NCI-H748 (cell line): ENCODE data around the gene PSAT1.
A peak's percentile ranks its signal among the peaks of the same experiment; 100 is the strongest.

Experiments used
- DNase-seq: peaks from one replicate; lab custom pipeline; 2025; ENCODE audit not compliant: unreplicated experiment; lab: John Stamatoyannopoulos, UW

Gene PSAT1

DNA sequence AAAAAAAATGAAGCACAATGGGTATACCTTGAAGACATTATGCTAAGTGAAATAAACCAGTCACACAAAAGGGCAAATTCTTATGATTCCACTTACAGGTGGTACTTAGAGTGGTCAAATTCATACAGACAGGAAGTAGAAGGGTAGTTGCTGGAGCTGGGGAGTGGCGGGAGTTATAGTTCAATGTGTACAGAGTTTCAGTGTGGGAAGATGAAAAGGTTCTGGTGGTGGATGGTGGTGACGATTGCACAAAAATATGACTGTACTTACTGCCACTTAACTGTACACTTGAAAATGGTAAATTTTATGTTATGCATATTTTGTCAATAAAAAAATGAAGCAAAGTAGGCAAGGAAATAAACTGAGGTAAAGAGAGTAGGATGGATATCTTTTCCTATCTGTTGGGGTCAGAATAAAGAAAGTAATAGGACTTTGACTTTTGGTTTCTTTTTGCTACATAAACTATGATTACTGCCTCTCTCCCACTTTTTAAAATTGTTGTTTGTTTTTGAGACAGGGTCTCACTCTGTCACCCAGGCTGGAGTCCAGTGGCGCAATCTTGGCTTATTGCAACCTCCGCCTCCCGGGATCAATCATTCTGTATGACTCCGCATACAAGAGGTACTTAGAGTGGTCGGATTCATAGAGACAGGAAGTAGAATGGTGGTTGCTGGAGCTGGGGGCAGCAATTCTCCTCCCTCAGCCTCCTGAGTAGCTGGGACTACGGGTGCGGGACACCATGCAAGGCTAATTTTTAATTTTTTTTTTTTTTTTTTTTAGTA lies 4.0 kb upstream of the PSAT1 start:
- no peak for DNase-seq

DNA sequence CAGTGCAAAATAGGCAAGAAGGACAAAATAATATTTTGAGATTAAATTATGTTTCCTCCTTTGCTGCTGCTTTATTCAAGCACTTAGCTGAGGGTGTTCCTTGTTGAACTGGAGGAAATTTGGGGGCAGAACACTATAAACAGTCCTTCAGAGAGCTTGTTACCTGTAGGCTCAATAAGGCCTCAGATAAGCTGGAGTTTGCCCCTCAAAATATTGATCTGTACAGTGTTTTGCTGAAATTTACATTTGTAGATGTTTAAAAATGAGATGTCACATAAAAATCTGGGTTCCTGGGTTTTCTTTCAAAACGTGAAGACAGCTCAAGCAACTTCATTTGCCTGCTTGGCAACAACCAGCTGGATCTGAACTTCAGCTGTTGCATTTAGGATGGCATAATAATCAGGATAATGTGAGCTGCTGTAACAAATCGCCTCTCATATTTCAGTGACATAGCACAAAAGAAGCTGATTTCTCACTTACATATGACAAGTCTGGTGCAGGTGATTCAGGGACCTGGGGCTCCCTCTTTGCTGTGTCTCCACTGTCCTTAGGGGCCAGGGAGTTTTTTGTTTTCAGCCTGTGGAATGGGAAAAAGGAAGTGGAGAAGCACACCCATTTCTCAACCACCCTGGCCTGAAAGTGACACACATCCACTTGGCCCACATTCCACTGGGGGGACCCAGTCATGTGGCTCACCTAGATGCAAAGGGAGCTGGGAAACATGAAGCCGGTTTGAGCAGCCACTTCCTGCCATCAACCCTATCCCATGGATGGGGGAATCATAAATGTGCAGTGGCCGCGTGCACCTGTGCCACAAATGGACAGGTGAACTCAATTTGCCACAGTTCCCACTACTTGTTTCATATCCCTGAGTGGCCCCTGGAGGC lies 2.4 kb upstream of the PSAT1 start:
- no peak for DNase-seq

DNA sequence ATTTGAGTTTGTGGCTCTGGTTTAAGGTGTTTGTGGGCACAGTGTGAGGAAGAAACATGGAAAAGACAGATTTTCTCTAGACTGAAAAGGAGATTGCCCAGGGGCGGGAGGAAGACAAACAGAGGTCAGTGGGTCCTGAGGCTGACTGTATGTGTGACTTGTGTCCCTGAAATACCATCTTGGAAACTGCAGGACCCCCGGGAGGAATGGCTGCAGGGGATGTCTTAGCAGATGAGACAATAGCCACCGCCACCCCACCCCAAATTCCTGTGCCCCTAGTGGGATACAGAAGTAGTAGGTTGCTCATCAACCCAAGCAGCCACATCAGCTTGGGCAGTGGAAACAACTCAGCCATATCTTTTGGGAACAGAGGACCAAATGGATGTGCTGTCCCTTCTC lies 1.7 kb upstream of the PSAT1 start:
- DNase-seq: no peak

DNA sequence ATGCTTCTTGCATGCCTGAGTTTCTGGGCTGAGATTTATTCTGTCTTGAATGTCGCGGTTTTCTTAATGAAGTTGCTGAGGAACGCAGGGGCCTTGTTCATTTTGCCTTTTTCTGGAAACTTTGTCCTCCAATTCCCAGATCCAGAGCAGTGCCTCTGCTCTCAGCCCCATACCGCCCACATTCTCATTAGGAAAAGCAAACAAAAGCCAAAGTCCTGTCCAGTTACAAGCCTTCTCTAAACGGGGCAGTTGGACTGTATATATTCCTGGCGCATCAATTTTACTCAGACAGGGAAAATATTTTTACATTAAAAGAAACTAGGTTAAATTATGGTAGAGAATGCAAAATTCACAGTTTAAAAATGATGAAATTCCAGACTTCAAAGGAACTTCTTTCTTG lies 1.2 kb upstream of the PSAT1 start:
- no peak for DNase-seq

DNA sequence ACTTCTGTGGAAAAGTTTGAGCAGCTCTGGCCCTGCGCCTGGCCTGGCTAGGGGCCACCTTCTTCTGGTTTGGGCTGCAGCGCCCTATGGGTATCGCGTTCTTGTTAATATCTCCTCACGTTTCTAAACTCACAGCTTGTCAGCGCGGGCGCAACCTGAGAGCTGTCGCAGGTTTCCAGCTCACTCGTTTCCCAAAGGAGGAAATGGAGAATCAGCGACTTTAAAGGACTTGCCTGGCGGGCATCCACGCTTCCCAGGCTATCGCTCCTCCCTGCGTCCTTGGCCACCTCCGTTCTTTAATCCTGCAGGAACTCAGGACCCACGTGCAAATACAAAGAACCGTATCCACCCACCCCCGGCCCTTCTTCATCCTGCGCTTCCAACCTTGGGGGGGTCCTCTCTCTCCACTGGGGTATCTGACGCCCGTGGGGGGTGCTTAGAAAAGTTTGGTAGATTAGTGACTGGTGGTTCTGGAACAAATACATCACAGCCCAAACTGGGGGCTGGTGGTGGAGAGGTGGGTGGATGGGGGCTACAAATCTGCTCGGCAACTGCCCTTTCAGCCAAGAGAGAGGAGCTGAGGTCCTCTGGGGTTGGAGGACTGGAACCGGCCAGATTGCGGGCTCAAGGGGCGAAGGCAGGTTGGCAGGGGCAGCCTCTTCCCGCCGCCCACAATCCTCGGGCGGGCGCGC lies 578 bp upstream of the PSAT1 start:
- peak; percentile 79 for DNase-seq

DNA sequence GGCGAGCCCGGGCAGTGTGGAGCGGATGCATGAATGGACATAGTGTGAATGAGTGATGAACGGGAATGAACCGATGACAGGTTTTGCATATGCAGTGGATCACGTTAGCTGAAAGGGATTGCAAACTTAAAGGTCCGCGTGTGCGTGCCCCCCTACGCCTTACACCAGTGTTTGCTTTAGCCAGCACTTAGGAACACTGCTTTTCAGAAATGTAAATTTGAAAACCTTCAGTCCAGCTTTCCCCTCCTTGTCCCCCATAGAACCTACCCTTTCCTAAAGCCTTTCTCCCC lies 692 bp downstream of the PSAT1 start:
- DNase-seq: no peak

DNA sequence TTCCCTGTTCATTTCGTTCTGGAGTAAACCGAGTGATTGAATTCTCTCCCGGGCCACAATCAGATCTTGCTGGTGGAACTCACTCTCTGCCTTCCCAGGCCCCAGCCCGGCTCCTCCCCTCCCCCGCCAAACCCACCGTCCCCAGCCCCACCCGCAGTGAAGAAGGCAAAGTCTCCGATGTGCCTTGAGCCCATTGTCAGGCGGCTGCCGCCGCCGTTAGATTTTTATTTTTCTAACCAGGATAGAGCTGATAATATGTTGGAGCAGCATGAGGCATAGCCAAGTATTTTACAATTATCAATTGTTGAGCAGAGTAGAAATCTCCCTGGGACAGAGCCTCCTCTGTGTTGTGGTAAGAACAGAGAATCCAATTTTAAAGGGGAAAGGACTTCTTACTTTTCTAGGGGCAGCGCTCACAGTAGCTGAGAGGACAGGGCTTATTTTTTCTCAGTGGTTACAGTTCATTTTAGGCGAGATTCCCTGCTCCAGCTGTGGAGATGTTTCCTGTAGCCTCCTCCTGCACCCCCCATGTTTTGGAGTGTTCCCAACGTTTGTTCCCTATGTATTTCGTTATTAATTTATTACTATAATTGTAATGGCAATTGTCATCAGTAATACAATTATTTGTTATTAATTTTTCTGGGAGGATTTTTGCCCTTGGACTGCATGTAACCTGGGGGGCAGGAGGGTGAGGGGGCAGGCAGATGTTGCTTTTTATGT lies 1.3 kb downstream of the PSAT1 start:
- DNase-seq: peak; percentile 31

DNA sequence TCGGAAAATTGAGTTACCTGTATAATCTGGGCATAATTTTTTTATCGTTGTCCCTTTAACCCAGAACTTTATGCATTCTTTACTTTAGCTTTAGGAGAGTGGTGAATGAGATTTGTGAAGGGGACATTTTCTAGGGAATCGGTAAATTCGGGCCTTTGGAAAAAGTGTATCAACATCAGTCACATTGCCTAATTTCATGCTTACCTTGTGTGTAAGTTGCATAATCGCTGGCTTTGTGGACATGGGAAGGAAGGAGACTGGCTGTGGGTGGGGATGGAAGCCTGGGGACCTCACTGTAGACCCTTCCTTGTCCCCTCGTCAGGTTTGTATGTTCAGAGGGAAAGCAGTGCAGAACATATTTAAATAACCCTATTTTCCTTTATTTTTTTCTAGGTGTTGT lies 3.3 kb downstream of the PSAT1 start:
- no peak for DNase-seq

DNA sequence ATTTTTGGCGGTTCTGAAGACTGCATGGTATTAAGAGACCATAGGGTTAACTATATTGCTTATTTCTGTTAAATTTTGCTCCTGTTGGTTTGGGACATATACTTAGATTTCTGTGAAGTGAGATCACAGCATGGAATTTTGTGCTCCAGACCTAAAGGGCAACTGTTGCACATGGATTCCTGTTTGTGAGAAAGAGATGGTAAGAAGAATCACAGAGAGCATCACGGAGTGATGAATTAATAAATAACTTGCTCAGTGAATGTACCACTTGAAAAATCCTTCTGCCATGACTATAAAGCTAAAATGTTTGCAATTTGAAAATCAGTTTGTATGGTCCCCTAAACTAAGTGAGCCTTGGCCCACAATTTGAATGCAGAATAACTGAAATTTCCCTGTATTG lies 4.5 kb downstream of the PSAT1 start:
- no peak for DNase-seq

DNA sequence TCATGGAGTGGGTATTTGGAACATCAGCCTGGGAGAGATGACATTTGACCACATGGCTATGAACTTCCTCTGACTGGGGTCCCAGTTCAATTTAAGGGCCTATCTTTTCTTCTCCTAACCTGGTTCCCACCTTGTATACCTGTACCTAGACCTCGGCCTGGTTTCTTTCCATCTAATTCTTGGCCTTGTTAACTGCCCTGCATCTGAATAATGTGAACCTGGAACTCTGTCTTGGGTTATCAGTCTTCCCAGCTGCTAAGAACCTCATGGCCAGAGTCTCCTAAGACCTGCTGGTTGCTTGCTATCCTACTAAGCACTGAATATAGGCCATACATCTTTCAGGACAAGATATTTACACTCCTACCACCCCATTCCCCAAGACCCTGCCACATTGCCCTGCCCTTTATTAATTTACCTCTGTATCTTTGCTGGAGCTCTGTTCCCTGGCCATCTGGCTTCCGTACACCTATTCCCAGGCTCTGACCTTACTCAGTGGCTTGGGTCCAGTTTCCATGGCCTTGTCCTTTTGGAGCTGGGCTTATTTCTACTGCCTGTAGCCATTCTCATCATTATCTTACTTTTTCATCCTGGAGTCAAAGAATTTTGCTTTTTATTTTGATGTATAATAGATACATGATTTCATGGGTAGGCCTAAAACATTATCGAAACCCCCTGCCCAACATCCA lies 6.6 kb downstream of the PSAT1 start:
- DNase-seq: no peak

DNA sequence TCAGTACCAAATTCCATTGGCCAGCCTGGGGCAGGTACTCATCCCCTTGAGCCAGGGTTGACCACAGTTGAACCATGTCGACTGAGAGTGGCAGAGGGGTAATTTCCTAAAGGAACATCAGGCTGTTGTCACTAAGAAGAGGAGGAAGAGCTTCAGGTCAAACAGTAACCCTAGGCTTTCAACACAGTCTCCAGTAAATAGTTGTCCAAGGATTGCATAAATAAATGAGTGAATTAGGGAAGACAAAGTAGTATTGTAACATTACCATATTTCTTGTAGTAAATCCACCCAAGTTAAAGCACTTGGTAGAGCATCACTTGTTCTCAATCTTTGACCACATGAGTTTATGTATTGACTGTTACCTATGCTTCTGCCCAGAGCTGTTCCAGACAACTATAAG lies 7.4 kb downstream of the PSAT1 start:
- DNase-seq: no peak

DNA sequence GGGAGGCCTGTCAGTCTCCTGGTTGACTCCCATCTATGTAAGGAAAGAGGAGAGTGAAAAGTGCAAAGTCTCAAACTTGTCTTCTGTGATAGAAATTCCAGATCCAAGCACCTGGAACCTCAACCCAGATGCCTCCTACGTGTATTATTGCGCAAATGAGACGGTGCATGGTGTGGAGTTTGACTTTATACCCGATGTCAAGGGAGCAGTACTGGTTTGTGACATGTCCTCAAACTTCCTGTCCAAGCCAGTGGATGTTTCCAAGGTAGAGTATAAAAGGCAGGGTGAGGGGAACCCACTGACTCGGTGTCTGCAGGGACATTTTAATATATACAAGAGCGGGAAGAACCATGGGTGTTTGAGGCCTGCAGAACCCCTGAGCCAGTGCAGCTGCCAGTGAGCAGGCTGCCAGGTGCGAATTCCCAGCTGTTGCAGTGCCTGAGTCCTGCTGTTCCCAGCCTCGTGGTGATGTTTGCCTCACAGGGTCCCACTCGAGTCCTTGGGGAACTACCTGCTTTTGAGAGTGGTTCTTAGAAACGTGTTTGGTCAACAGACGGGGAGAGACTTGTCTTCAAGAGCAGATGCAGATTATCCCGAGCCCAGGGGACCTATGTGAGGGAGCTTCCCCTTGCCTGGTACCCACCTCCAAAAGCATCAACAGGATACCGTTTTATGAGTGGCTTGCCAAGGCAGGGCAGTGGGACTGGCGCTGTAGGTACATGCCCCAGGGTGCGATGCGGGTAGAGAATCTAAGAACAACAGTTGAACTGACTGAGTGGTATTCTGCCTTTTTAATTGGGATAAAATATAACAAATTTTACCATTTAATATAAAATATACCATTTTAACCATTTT lies 9.5 kb downstream of the PSAT1 start:
- DNase-seq: no peak

DNA sequence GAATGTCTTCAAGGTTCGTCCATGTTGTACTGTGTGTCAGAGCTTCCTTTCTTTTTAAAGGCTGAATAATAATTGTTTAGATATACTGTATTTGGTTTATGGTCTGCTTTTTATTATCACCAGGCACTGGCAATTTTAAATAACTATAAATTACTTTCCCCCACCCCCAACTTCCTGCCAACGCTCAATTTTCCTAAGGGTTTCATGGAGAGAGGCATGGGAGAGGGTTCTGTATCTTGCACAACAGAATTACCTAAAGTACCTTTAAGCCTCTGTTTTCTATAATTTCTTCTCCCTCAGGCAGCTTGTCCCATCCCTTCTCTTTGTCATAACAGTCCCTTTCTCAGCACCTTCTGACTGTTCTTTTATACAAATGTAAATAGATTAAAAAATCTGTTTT lies 10.4 kb downstream of the PSAT1 start:
- DNase-seq: no peak

DNA sequence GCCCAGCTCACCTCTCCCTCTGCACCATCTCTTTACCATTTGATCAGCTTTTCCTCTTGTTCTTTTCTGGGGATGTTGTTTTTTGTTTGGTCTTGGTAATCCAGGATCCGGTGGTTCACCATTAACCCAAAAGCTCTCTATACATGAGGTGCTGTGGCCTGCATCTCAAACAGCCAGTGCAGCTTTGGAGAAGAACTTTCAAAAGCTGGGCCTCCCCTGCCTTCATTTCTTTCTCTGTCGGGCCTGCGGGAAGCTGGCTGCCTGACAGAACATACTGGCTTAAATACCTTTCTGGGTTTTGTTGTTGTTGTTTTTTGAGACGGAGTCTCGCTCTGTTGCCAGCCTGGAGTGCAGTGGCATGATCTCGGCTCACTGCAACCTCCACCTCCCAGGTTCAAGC lies 12.1 kb downstream of the PSAT1 start:
- no peak for DNase-seq

DNA sequence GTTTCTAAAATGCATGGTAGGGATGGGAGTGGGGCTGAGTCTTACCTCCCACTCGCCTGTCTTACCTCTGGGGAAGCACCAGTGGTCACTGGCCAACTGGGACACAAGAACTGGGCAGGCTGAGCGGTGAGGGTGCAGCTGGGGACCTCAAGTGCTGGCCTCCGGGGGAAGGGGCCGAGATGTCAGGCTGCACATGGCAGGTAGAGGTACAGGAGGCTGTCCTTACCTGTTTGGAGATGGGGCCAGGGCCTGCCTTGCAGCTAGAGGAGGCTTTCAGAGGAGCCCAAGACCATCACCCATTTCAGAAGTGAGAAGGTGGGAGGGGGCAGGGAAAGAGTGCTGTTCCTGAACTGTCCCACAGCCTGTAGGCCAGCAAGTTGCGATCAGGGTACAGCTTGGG lies 14.2 kb downstream of the PSAT1 start:
- no peak for DNase-seq

DNA sequence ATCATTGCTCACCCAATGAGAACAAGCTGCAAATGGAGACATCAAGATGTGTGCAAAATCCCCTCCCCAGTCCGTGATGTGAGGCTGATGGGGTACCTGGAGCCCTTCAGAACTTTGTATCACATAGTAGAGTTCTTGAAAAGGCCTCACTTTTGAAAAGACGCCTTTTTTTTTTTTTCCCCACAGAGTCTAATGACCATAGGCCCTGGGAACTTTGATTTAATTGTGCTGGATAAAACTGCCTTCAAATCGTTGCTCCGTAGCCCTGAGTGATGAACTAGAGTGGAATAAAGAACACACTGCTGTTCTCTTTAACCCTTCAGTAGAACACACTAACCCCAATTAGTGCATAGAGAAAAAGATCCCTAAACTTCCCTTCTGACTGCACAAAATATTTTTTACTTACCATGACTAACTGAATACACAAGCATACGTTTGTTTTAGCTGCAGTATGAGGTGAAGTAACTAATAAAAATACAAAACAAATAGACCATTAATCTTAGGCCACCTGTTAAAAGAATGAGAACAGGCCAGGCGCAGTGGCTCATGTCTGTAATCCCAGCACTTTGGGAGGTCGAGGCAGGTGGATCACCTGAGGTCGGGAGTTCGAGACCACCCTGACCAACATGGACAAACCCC lies 15.1 kb downstream of the PSAT1 start:
- no peak for DNase-seq

DNA sequence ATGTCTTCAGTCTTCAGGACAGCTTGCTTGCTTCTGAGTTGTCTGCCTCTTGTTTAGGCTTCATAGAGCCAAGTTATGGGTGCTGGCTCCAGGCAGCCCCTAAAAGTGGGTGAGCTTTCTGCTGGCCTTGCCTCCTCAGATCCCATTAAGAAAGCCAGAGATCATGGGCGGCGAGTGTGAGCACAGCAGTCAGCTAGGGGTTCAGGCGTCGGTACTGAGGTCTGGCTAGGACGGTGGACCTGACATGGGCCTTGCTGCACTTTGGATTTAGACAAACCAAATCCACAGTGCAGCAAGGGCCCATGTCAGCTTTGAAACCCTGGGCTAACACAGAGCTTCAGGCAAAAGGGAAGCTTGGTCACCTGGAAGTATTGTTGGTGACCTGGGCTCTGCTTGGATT lies 17.6 kb downstream of the PSAT1 start:
- DNase-seq: no peak

DNA sequence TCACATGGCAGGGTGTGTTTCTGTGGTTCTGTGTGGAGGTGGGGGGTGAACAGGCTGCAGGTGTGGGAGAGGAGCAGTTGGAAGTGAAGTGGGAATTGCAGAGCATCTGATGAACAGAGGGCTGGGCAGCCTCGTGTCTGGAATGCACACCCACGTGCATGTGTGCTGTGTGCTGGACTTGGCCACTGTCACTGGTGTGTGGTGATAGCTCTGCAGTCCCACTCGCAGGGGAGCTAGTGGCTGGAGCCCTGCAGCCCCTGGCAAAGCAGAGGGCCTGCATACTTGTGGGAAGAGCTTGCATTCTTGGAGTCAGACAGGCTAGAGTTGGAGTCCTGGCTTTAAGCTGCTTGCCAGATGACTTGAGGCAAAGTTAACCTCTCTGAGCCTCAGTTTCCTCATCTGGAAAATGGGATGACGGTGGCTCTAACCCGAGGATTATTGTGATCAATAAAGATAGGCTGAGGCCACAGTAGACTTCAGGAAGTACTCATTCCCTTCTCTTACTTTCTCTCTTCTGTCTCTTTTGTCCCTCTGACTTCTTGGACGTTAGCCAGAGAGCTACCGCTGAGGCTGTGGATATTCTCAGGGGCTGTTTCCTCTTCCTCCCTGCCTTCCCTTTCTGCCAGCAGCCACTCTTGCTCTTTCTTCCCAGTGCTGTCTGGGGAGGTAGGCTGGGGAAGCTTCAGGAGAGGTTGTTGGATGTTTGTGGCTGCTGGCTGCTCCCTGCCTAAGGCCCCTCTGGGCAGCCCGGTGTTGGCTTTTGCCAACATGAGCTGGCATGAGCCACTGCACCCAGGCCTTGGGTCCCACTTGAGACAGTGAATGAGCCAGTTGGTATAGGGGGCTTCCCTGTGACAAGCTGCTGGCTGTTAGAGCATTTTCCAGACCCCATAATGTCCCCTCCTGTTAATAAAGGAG lies 18.3 kb downstream of the PSAT1 start:
- DNase-seq: no peak
